Duodenal mucosa (tissue), 2 donors: ENCODE results near the gene CACNA1H.

Experiments used
- H3K27ac ChIP-seq: one replicate; pipeline ENCODE4 v1.7.0; 2013; ENCODE audit warnings: low read depth, low read length
- H3K27me3 ChIP-seq, 2 donors: one replicate each; pipeline ENCODE4 v1.7.0; 2013; ENCODE audit warnings: low read length in 2 of 2, control low read depth in 1 of 2; ENCODE audit not compliant: insufficient read depth in 2 of 2, control insufficient read depth in 1 of 2
- H3K36me3 ChIP-seq, 2 donors: one replicate each; pipeline ENCODE4 v1.7.0; 2013; ENCODE audit warnings: low read length in 2 of 2, control low read depth in 1 of 2; ENCODE audit not compliant: insufficient read depth in 2 of 2, control insufficient read depth in 1 of 2
- H3K4me1 ChIP-seq, 2 donors: one replicate each; pipeline ENCODE4 v1.7.0; 2013; ENCODE audit warnings: low read length in 2 of 2, control low read depth in 1 of 2; ENCODE audit not compliant: insufficient read depth in 2 of 2, control insufficient read depth in 1 of 2
- H3K4me3 ChIP-seq, 2 donors: one replicate each; pipeline ENCODE4 v1.7.0; 2013; ENCODE audit warnings: low read length in 2 of 2, low read depth in 1 of 2
- H3K9ac ChIP-seq, 2 donors: one replicate each; pipeline ENCODE4 v1.7.0; 2013; ENCODE audit warnings: low read length in 2 of 2, low read depth in 1 of 2
- H3K9me3 ChIP-seq, 2 donors: one replicate each; pipeline ENCODE4 v1.7.0; 2013; ENCODE audit warnings: low read length in 2 of 2, control low read depth in 1 of 2; ENCODE audit not compliant: control insufficient read depth in 1 of 2

The CACNA1H gene

DNA sequence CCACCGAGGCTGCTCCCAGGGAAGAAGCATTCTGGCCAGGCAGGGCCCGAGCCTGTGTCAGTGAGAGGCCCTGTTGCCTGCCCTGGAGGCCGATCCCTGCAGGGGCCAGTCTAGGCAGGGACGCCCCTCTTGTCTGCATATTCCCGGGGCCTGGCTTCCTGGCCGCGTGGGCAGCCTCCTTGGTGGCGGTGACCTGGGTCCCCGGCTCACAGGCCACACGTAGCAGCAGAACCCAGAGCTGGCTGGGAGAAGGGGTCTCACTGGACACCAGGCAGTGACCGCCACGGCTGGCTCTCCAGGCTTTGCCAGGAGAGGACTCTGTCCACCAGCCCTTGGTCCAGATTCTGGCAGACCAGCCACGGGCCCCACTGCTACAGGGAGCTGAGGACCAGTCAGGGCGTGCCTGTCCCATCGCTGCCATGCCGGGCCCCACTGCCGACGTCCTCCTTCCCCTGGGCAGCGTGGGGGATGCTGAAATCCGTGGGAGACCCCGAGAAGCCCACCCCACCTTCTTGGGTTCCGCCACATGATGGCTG, 3.7 kb upstream of the CACNA1H start:
- peaks cover 7 to 9% of the 10 kb centered on the region in 2 donors for H3K27me3 ChIP-seq
- peaks cover 0 to 10% of the 10 kb centered on the region in 2 donors for H3K4me1 ChIP-seq
- no peak overlapping the region for H3K9ac ChIP-seq
- H3K27ac ChIP-seq = no peak overlapping the region
- no peak overlapping the region for H3K4me3 ChIP-seq
- H3K36me3 ChIP-seq = no peaks in the 10 kb centered on the region
- H3K9me3 ChIP-seq = peaks cover 0 to 3% of the 10 kb centered on the region in 2 donors

DNA sequence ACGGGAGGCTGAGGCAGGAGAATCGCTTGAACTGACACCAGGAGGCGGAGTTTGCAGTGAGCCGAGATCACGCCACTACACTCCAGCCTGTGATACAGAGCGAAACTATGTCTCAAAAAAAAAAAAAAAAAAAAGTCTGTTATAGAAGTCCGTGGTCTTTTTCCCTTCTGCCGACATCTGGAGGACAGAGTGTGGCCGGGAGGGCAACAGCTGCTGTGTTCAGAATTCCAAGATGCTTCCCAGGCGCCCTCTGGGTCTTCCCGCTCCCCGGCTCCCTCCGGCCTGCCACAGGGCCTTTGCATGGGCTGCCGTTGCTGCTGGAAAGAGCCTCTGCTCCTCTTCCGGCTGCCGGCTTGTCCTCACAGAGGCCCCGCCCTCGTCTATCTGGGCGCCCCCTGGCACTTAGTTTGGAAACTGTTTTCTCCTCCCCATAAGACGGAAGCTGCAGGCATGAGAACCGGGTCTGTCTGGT, 2.4 kb upstream of the CACNA1H start:
- Histone ChIP-seq H3K4me1 (peaks cover 0 to 15% of the 10 kb centered on the region in 2 donors), H3K36me3 (no peaks in the 10 kb centered on the region), H3K9me3 (peaks cover 0 to 3% of the 10 kb centered on the region in 2 donors), H3K9ac (no peak overlapping the region), H3K4me3 (no peak overlapping the region), H3K27me3 (peaks cover 21 to 22% of the 10 kb centered on the region in 2 donors), H3K27ac (no peak overlapping the region)

DNA sequence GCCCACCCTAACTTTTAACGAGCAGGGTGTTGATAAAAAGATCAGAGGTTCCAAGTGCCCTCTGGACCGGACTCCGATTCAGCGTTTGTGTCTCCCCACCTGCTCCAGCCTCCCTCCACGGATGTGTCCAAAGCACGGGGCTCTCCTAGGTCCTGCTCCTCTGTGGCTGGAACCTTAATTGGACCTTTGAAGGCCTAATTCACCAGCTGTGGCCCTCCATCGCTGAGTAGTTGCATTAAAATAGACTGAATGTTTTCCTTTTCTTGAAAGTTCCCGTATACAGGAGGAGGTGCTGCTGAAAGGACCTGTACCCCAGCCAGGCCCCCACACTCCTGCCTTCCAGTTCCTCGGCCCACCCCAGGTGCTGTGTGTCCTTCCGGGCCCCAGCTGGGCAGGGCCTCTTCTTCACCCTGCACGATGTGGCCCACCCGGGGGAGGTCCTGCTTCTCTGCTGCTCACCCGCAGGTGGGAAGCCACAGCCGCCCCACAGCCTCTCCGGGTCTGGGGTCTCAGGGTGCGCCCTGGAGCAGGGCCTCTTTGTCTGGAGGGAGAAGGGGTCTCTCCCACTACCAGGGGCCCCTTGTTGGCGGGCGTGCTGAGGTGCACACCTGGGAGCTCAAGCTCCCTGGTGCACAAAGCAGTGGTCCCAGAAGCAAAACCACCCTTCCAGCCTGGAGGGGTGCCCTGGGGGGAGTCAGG, 1.3 kb upstream of the CACNA1H start:
- no peak overlapping the region for H3K4me3 ChIP-seq
- H3K36me3 ChIP-seq = no peaks in the 10 kb centered on the region
- peaks cover 23 to 29% of the 10 kb centered on the region in 2 donors for H3K27me3 ChIP-seq
- peaks cover 0 to 15% of the 10 kb centered on the region in 2 donors for H3K4me1 ChIP-seq
- no peak overlapping the region for H3K27ac ChIP-seq
- H3K9me3 ChIP-seq = peaks cover 0 to 3% of the 10 kb centered on the region in 2 donors
- no peak overlapping the region for H3K9ac ChIP-seq

DNA sequence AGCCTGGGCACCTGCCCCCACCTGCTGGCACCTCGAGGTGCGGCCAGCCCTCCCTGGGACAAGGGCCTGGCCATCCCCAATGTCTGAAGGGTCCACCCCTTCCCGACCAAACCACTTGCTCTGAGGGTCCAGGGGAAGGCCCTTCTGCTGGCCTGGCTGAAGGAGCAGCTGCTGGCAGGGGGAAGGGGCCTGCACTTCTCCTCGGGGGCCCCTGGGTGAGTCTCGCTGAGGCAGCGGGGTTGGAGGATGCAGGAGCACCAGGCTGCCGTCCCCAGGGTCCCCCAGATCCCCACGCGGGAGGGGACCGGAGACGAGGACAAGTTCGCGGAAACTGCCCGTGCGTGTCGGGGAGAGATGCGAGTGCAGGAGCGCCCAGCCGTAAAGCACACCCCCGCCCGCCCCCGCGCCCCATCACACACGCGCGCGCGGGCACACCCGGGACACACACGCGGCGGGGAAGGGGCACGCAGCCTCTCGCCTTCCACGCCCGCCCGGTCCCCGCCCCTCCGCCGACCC, 725 bp upstream of the CACNA1H start:
- no peak overlapping the region for H3K4me3 ChIP-seq

DNA sequence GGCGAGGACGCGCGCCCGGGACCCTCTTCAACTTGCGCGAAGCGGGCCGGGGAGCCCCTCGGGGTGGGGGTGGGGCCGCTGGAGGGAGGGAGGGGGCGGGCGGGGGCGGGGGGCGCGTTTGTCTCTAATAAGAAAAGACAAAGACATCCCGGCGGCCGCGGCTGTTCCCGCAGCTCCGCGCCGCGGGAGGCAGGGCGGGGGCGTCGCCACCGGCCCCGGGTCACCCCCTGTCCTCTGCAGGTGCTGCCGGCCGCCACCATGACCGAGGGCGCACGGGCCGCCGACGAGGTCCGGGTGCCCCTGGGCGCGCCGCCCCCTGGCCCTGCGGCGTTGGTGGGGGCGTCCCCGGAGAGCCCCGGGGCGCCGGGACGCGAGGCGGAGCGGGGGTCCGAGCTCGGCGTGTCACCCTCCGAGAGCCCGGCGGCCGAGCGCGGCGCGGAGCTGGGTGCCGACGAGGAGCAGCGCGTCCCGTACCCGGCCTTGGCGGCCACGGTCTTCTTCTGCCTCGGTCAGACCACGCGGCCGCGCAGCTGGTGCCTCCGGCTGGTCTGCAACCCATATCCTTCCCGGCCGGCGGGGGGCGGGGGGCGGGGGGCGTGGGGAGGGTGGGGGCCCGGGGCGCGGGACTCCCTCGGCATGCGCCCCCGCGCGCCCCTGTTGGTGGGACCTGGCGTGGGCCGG, 714 bp downstream of the CACNA1H start:
- H3K27ac ChIP-seq = no peak overlapping the region
- H3K36me3 ChIP-seq = no peaks in the 10 kb centered on the region
- peaks cover 0 to 15% of the 10 kb centered on the region in 2 donors for H3K4me1 ChIP-seq
- H3K9me3 ChIP-seq = no peaks in the 10 kb centered on the region
- H3K9ac ChIP-seq = no peak overlapping the region
- no peak overlapping the region for H3K4me3 ChIP-seq
- peaks cover 23 to 35% of the 10 kb centered on the region in 2 donors for H3K27me3 ChIP-seq

More for the DNA sequence above, 725 bp upstream of the CACNA1H start:
- no peak overlapping the region for H3K27ac ChIP-seq
- H3K4me1 ChIP-seq = peaks cover 0 to 15% of the 10 kb centered on the region in 2 donors
- peaks cover 0 to 3% of the 10 kb centered on the region in 2 donors for H3K9me3 ChIP-seq
- H3K27me3 ChIP-seq = peaks cover 23 to 29% of the 10 kb centered on the region in 2 donors
- H3K36me3 ChIP-seq = no peaks in the 10 kb centered on the region
- H3K9ac ChIP-seq = no peak overlapping the region

DNA sequence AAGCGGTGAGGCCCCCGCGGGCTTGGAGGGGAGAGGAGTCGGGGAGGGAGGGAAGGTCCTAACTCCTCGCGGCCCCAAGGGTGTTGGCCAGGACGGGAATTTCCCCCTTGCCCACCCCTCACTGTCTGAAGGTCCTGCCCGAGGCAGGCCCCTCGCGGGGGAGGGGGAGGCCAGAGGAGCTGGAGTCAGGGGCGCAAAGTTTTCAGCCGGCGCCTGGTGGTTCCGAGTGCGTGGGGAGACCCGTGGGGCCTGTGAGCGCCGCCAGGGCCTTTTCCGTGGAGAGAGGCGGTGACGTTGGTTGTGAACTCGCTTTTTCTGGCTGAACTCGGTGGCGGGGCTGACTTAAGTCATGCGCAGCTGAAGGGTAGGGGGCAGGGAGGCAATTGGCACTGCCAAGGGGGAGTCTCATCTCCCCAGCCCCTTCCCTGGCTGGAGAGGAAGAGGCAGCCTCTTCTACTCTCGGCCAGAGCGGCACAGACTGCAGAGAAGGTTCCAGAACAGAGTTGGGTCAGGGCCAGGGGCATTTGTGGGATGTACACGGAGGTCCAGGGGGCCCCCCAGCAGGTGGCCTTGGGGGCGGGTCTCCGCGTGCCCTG, 1.5 kb downstream of the CACNA1H start:
- Histone ChIP-seq H3K27me3 (peaks cover 23 to 41% of the 10 kb centered on the region in 2 donors), H3K4me1 (peaks cover 0 to 15% of the 10 kb centered on the region in 2 donors), H3K9ac (no peak overlapping the region), H3K9me3 (no peaks in the 10 kb centered on the region), H3K4me3 (no peak overlapping the region), H3K36me3 (no peaks in the 10 kb centered on the region), H3K27ac (peak overlapping the region; percentile 44)

DNA sequence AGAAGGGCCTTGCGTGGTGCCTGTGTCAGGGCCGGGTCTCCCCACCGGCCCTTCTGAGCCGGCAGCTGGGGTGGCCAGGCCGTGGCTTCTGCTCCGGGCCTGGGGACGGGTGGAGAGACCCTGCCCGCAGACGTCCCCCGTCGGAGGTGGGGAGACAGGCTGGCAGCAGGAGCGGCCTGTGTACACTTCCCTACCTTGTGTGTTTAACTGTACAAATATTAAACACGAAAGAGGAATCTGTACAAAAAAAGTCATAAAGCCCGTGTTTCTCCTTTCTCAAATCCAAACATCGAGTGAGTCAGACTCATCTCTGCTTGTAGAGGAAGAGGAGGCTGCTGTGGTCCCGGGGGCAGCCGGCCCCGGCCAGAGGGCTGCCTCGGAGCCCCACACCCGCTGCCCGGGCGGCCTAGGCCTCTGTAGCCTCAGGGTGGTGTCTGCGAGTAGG, 2.0 kb downstream of the CACNA1H start:
- Histone ChIP-seq H3K9ac (no peak overlapping the region), H3K27me3 (peaks cover 23 to 46% of the 10 kb centered on the region in 2 donors), H3K9me3 (no peaks in the 10 kb centered on the region), H3K4me1 (peaks cover 0 to 18% of the 10 kb centered on the region in 2 donors), H3K27ac (peak overlapping the region; percentile 44), H3K4me3 (no peak overlapping the region), H3K36me3 (no peaks in the 10 kb centered on the region)

DNA sequence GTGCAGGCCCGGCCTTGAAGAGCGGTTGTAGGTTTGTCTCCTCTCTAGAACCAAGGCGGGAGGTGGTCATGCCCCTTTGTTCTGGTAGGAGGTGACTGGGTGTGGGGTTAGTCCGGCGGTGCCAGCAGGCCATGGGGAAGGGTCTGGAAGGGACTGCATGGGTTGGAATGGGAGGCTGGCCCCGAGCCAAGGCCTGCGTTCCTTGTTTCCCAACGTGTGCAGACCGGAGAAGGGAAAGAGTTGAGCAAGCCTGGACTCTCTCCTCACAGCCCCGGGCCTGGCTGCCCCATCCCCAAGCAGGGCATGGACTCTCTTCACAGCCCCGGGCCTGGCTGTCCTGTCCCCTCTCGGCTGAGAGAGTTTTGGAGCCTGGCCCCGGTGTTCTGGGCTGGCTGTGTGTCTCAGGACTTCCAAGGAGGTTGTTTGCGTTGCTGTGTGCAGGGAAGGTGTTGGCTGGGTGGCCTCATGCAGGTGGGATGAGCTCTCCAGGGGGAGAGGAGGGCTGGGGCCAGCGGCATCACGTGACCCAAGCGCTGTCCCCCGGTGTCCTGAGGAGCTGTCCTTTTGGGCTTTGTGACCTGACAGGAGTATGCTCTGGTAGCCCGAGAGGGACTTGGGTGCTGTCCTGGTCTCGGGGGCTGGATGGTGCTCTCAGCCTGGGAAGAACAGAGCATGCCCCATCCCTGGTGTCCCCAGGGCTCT, 2.6 kb downstream of the CACNA1H start:
- H3K9me3 ChIP-seq = no peaks in the 10 kb centered on the region
- peaks cover 23 to 52% of the 10 kb centered on the region in 2 donors for H3K27me3 ChIP-seq
- H3K4me1 ChIP-seq = peaks cover 0 to 19% of the 10 kb centered on the region in 2 donors
- H3K36me3 ChIP-seq = no peaks in the 10 kb centered on the region
- H3K27ac ChIP-seq = no peak overlapping the region
- H3K9ac ChIP-seq = no peak overlapping the region
- no peak overlapping the region for H3K4me3 ChIP-seq

DNA sequence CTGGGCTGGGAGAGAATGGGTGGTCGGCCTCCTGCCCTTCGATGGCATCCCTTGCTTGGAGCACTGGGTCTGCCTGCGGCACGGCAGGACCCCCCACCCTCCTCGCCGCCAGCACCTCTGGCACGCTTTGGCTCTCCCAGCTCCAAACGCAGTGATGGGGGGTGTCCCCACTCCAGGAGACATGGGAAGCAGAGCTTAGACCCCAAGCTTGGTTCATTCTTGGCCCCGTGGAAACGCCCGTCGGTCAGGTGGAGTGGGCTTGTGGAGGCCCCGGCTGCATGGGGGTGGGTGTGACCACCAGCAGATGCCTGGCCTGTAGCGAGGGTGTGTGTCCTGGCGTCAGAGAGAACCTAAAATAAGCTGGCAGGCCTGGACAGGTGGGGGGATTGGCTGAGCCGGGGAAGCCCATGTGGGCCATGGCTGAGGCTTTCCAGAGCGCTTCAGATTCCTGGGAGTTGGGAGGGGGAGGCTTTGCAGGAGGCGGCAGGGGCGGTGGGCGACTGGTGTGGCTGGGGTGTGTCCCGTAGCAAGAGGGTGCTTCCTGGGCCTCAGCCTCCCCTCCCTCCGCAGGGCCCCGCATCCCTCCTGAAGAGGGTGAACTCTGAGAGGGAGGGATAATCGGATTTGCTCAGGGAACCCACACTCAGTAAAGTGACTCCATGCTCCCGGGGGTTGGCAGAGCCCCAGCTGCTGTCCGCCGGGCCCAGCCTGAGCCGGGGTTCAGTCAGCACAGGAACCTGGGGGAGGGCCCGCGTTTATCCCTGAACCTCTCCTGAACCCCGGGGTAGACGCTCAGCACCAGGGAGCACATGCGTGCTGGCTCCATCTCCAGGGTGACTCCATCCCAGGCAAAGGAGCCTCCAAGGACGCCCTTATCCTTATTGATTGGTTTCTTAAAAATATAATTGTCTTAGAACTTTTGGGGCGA, 3.4 kb downstream of the CACNA1H start:
- H3K4me1 ChIP-seq = peaks cover 0 to 18% of the 10 kb centered on the region in 2 donors
- H3K36me3 ChIP-seq = no peaks in the 10 kb centered on the region
- no peak overlapping the region for H3K9ac ChIP-seq
- peaks cover 23 to 54% of the 10 kb centered on the region in 2 donors for H3K27me3 ChIP-seq
- no peaks in the 10 kb centered on the region for H3K9me3 ChIP-seq
- H3K27ac ChIP-seq = no peak overlapping the region
- no peak overlapping the region for H3K4me3 ChIP-seq
